Esophagus squamous epithelium (tissue), 5 donors: ENCODE results near the gene CCBE1. TPM values are rescaled to one million over a fixed set of nuclear protein-coding genes. Genes with fewer than 3 reads are reported as not detected.

Source experiments
- DNase-seq: peaks from one replicate; lab custom pipeline; 2025; lab: John Stamatoyannopoulos, UW
- H3K27ac ChIP-seq, 4 donors: fragments of 200-600 bp; sonication (generic); one replicate each; pipeline ENCODE4 v1.5.1; 2016 to 2019; ENCODE audit warnings: mild to moderate bottlenecking in 1 of 4
- H3K27me3 ChIP-seq, 4 donors: fragments of 200-600 bp; sonication (generic); 1 replicate in 3 of 4; 2 replicates in 1 of 4; pipeline versions ENCODE4 v1.5.1 to v1.6.0; 2017 to 2021; ENCODE audit warnings: antibody characterized with exemption in 1 of 4
- H3K36me3 ChIP-seq, 3 donors: fragments of 200-600 bp; sonication (generic); one replicate each; pipeline ENCODE4 v1.5.1; 2016 to 2019
- H3K4me1 ChIP-seq, 3 donors: fragments of 200-600 bp; sonication (generic); one replicate each; pipeline ENCODE4 v1.5.1; 2017 to 2019
- H3K4me3 ChIP-seq, 4 donors: fragments of 200-600 bp; sonication (generic); 1 replicate in 3 of 4; 2 replicates in 1 of 4; pipeline ENCODE4 v1.5.1; 2016 to 2019; ENCODE audit warnings: mild to moderate bottlenecking in 2 of 4, moderate library complexity in 1 of 4
- H3K9me3 ChIP-seq, 3 donors: fragments of 200-600 bp; sonication (generic); one replicate each; pipeline ENCODE4 v1.5.1; 2016 to 2019
- CTCF ChIP-seq, 6 experiments: fragments of 450-650 bp in 4 of 6; fragments of 200-600 bp in 2 of 6; sonication (generic) in 2 of 6; IDR thresholded peaks; one replicate each; pipeline ENCODE4 v1.5.1; 2016 to 2019; ENCODE audit warnings: antibody characterized with exemption in 6 of 6, mild to moderate bottlenecking in 4 of 6, moderate library complexity in 4 of 6
- POLR2A ChIP-seq, 4 donors: fragments of 450-650 bp; IDR thresholded peaks; one replicate each; pipeline ENCODE4 v1.6.1; 2017; ENCODE audit warnings: antibody characterized with exemption in 4 of 4, mild to moderate bottlenecking in 4 of 4, moderate library complexity in 3 of 4
- WGBS, 2 donors: methylation state at CpG; one replicate each; pipeline ENCODE4 v1.1.5; 2018; 5-methylcytosine and 5-hydroxymethylcytosine counted together
- intact Hi-C: fragments of 100-400 bp; cut with DNase I; formaldehyde crosslinking; loops from one replicate; pipeline ENCODE4 v1.15.0; 2022
- total RNA-seq, 4 donors: library from RNA; depleted of rRNA; stranded (reverse); fragments of >200 nt; gene quantifications; one replicate each; pipeline ENCODE4 v1.1.0, GENCODE V29; 2016
- donor health status: DM: yes; HTN: yes; CAD: no.

Gene CCBE1
- total RNA-seq, 4 donors from 2014 or later, result 0.34 to 4.6 (median 1.3) TPM

GRCh38 chr18:59730896-59731295, 33.7 kb upstream of the CCBE1 start:
- TF ChIP-seq CTCF (IDR thresholded peaks at IDR 0.05), result no peak
- no peak for TF ChIP-seq POLR2A (IDR thresholded peaks at IDR 0.05)
- 46 to 53% methylated on average over 1 of the region's 1 CpG for WGBS, 2 donors

GRCh38 chr18:59729781-59730180, 32.6 kb upstream of the CCBE1 start:
- WGBS, 2 donors, result 85 to 86% methylated on average over 3 of the region's 3 CpGs
- no peak for DNase-seq
- intact Hi-C loops, result no loop called here

More at GRCh38 chr18:59730896-59731295, 33.7 kb upstream of the CCBE1 start:
- DNase-seq, result no peak
- no peaks in the 10 kb centered on the region for H3K4me1 ChIP-seq
- H3K27ac ChIP-seq, result no peak overlapping the region
- H3K4me3 ChIP-seq, result no peak overlapping the region
- intact Hi-C loops, result no loop called here
- no peaks in the 10 kb centered on the region for H3K36me3 ChIP-seq
- no peaks in the 10 kb centered on the region for H3K9me3 ChIP-seq
- H3K27me3 ChIP-seq, result no peaks in the 10 kb centered on the region

GRCh38 chr18:59728816-59729215, 31.6 kb upstream of the CCBE1 start:
- TF ChIP-seq CTCF (IDR thresholded peaks at IDR 0.05), result no peak
- TF ChIP-seq POLR2A (IDR thresholded peaks at IDR 0.05), result no peak
- no peaks in the 10 kb centered on the region for H3K4me1 ChIP-seq
- H3K9me3 ChIP-seq, result no peaks in the 10 kb centered on the region
- H3K27ac ChIP-seq, result no peak overlapping the region
- no peak for DNase-seq
- no peaks in the 10 kb centered on the region for H3K36me3 ChIP-seq
- WGBS, 2 donors, result 75 to 80% methylated on average over 5 of the region's 5 CpGs
- H3K4me3 ChIP-seq, result no peak overlapping the region
- intact Hi-C loops, result no loop called here
- H3K27me3 ChIP-seq, result no peaks in the 10 kb centered on the region

More at GRCh38 chr18:59729781-59730180, 32.6 kb upstream of the CCBE1 start:
- no peak for TF ChIP-seq CTCF (IDR thresholded peaks at IDR 0.05)
- no peak for TF ChIP-seq POLR2A (IDR thresholded peaks at IDR 0.05)
- Histone ChIP-seq H3K36me3 (no peaks in the 10 kb centered on the region), H3K27ac (no peak overlapping the region), H3K27me3 (no peaks in the 10 kb centered on the region), H3K4me3 (no peak overlapping the region), H3K9me3 (no peaks in the 10 kb centered on the region), H3K4me1 (no peaks in the 10 kb centered on the region)

GRCh38 chr18:59725142-59725541, 27.9 kb upstream of the CCBE1 start:
- no peak for TF ChIP-seq CTCF (IDR thresholded peaks at IDR 0.05)
- no peak for TF ChIP-seq POLR2A (IDR thresholded peaks at IDR 0.05)
- Histone ChIP-seq H3K36me3 (no peaks in the 10 kb centered on the region), H3K4me3 (no peak overlapping the region), H3K27me3 (no peaks in the 10 kb centered on the region), H3K4me1 (no peaks in the 10 kb centered on the region), H3K9me3 (no peaks in the 10 kb centered on the region), H3K27ac (no peak overlapping the region)
- intact Hi-C loops, result no loop called here
- DNase-seq, result no peak

GRCh38 chr18:59724103-59724502, 26.9 kb upstream of the CCBE1 start:
- intact Hi-C loops, result no loop called here
- Histone ChIP-seq H3K9me3 (no peaks in the 10 kb centered on the region), H3K4me3 (no peak overlapping the region), H3K4me1 (no peaks in the 10 kb centered on the region), H3K36me3 (no peaks in the 10 kb centered on the region), H3K27me3 (no peaks in the 10 kb centered on the region), H3K27ac (no peak overlapping the region)
- 51 to 77% methylated on average over 2 of the region's 2 CpGs for WGBS, 2 donors
- TF ChIP-seq CTCF (IDR thresholded peaks at IDR 0.05) (no peak), POLR2A (IDR thresholded peaks at IDR 0.05) (no peak)
- DNase-seq, result no peak
